HepG2 (cell line): ENCODE data around the gene NODAL. TPM values are rescaled to one million over a fixed set of nuclear protein-coding genes. Genes with fewer than 3 reads are reported as not detected.

ENCODE experiments used
- ARNT ChIP-seq: fragments of 450-650 bp; IDR thresholded peaks from 2 replicates; pipeline ENCODE4 v1.6.1; 2017
- ATF5 ChIP-seq: sonication (generic); formaldehyde crosslinking; IDR thresholded peaks from 2 replicates; pipeline ENCODE4 v1.4.0; 2020; ENCODE audit warnings: mild to moderate bottlenecking, low read depth, missing genetic modification reagents
- HIC2 ChIP-seq: sonication (generic); formaldehyde crosslinking; IDR thresholded peaks from 2 replicates; pipeline ENCODE4 v1.9.0; 2022; ENCODE audit warnings: low read depth, missing genetic modification reagents
- HNRNPH1 ChIP-seq: fragments of 200-400 bp; formaldehyde crosslinking; optimal IDR thresholded peaks from 2 replicates; pipeline ENCODE3; 2017; ENCODE audit warnings: mild to moderate bottlenecking, low read depth, low read length
- NR2F2 ChIP-seq: IDR thresholded peaks from 2 replicates; pipeline ENCODE4 v1.6.1; 2012; ENCODE audit warnings: low read depth, inconsistent platforms, borderline replicate concordance
- SIN3B ChIP-seq: fragments of 150-350 bp; IDR thresholded peaks from 2 replicates; pipeline ENCODE4 v1.6.1; 2014; ENCODE audit warnings: low read length
- SMAD3 ChIP-seq: sonication (generic); formaldehyde crosslinking; IDR thresholded peaks from 2 replicates; pipeline ENCODE4 v1.4.0; 2020; ENCODE audit warnings: missing genetic modification reagents
- TCF12 ChIP-seq, 2 experiments: fragments of 450-650 bp in 1 of 2; sonication (generic) in 1 of 2; formaldehyde crosslinking in 1 of 2; IDR thresholded peaks; 2 replicates each; pipeline versions ENCODE4 v1.6.1 to v1.8.0; 2017 to 2022; ENCODE audit warnings: antibody characterized with exemption in 1 of 2, mild to moderate bottlenecking in 1 of 2, missing genetic modification reagents in 1 of 2, moderate library complexity in 1 of 2
- TGIF2 ChIP-seq: IDR thresholded peaks from 2 replicates; pipeline ENCODE4 v1.6.1; 2016; ENCODE audit warnings: control low read depth, missing compliant biosample characterization
- THAP7 ChIP-seq: sonication (generic); formaldehyde crosslinking; IDR thresholded peaks from 2 replicates; pipeline ENCODE4 v1.8.1; 2023; ENCODE audit warnings: mild to moderate bottlenecking, missing genetic modification reagents
- ZFP62 ChIP-seq: sonication (generic); formaldehyde crosslinking; IDR thresholded peaks from 2 replicates; pipeline ENCODE4 v1.4.0; 2020; ENCODE audit warnings: missing genetic modification reagents
- ZKSCAN1 ChIP-seq: fragments of 150-350 bp; IDR thresholded peaks from 2 replicates; pipeline ENCODE4 v1.6.1; 2014; ENCODE audit warnings: low read length
- ZNF136 ChIP-seq: sonication (generic); formaldehyde crosslinking; IDR thresholded peaks from 2 replicates; pipeline ENCODE4 v1.8.1; 2022; ENCODE audit warnings: low read depth, mild to moderate bottlenecking, moderate library complexity, missing genetic modification reagents
- ZNF17 ChIP-seq: sonication (generic); formaldehyde crosslinking; IDR thresholded peaks from 2 replicates; pipeline ENCODE4 v1.5.0; 2020; ENCODE audit warnings: mild to moderate bottlenecking, missing genetic modification reagents
- ZNF263 ChIP-seq: sonication (generic); formaldehyde crosslinking; IDR thresholded peaks from 2 replicates; pipeline ENCODE4 v1.4.0; 2020; ENCODE audit warnings: missing genetic modification reagents
- ZNF362 ChIP-seq: sonication (generic); formaldehyde crosslinking; IDR thresholded peaks from 2 replicates; pipeline ENCODE4 v1.4.0; 2020; ENCODE audit warnings: missing genetic modification reagents, mild to moderate bottlenecking, borderline replicate concordance
- ZNF460 ChIP-seq: sonication (generic); formaldehyde crosslinking; IDR thresholded peaks from 2 replicates; pipeline ENCODE4 v1.5.1; 2020; ENCODE audit warnings: missing genetic modification reagents, mild to moderate bottlenecking, borderline replicate concordance
- ZNF557 ChIP-seq: sonication (generic); formaldehyde crosslinking; IDR thresholded peaks from 2 replicates; pipeline ENCODE4 v1.4.0; 2020; ENCODE audit warnings: missing genetic modification reagents
- ZNF614 ChIP-seq: IDR thresholded peaks from 2 replicates; pipeline ENCODE4 v1.6.1; 2018; ENCODE audit warnings: missing biosample characterization, missing genetic modification reagents, inconsistent platforms, borderline replicate concordance
- ZNF672 ChIP-seq: sonication (generic); formaldehyde crosslinking; IDR thresholded peaks from 2 replicates; pipeline ENCODE4 v1.8.1; 2022; ENCODE audit warnings: missing genetic modification reagents
- ZNF687 ChIP-seq: sonication (generic); formaldehyde crosslinking; IDR thresholded peaks from 2 replicates; pipeline ENCODE4 v1.5.1; 2020; ENCODE audit warnings: mild to moderate bottlenecking, missing genetic modification reagents, moderate library complexity
- ZNF724P ChIP-seq: sonication (generic); formaldehyde crosslinking; IDR thresholded peaks from 2 replicates; pipeline ENCODE4 v1.8.0; 2022; ENCODE audit warnings: missing genetic modification reagents, borderline replicate concordance
- polyA plus RNA-seq, 8 experiments: library from polyadenylated mRNA; depleted of rRNA in 3 of 8; stranded (reverse) in 7 of 8; unstranded in 1 of 8; fragments of >200 nt; fragmentation: Illumina TruSeq in 4 of 8; extraction: Trizol in 4 of 8; gene quantifications; 2 replicates each; pipeline versions ENCODE4 v1.2.1 to v1.2.3, GENCODE V29; 2011 to 2016; ENCODE audit warnings: low read depth in 4 of 8, missing spikeins in 1 of 8, mixed read lengths in 1 of 8; ENCODE audit not compliant: insufficient read depth in 1 of 8
- total RNA-seq, 5 experiments: library from RNA; depleted of rRNA; stranded (reverse); fragments of >200 nt; fragmentation: Illumina TruSeq; extraction: Trizol; gene quantifications; 2 replicates each; pipeline ENCODE4 v1.2.3, GENCODE V29; 2016; ENCODE audit warnings: low read depth in 1 of 5

The NODAL gene
- total and polyA plus RNA-seq, 2 of the 13 experiments (the other 11 are each of a cell fraction or from before 2014, with no cell fraction given), result not detected

- no peak for TF ChIP-seq ZNF362 (CRISPR knock-in tag)
- TF ChIP-seq ZNF263 (CRISPR knock-in tag), result no peak
- TF ChIP-seq ZNF687 (CRISPR knock-in tag), result peak; percentile 96
- TF ChIP-seq ZNF17 (CRISPR knock-in tag), result no peak
- no peak for TF ChIP-seq HNRNPH1
- TF ChIP-seq NR2F2, result no peak
- TF ChIP-seq SMAD3 (CRISPR knock-in tag), result no peak
- TF ChIP-seq ZNF460 (CRISPR knock-in tag), result no peak
- no peak for TF ChIP-seq ZNF136 (CRISPR knock-in tag)
- TF ChIP-seq ZFP62 (CRISPR knock-in tag), result no peak
- no peak for TF ChIP-seq TCF12 (IDR thresholded peaks at IDR 0.05)
- peak; percentile 70; the same call in 1 of the 2 replicates for TF ChIP-seq TCF12 (CRISPR knock-in tag; IDR thresholded peaks at IDR 0.05)
- no peak for TF ChIP-seq ZNF672 (CRISPR knock-in tag)
- no peak for TF ChIP-seq HIC2 (CRISPR knock-in tag)
- no peak for TF ChIP-seq TGIF2 (CRISPR knock-in tag)
- TF ChIP-seq ZKSCAN1, result no peak
- no peak for TF ChIP-seq ATF5
- TF ChIP-seq ARNT, result no peak
- 0 out of 2 replicates have a peak, but pooled peaks have one; percentile 33 for TF ChIP-seq ZNF724P
- peak; percentile 52; the same call in 1 of the 2 replicates for TF ChIP-seq THAP7 (CRISPR knock-in tag)
- peak; percentile 78; the same call in 1 of the 2 replicates for TF ChIP-seq ZNF614 (CRISPR knock-in tag)
- no peak for TF ChIP-seq SIN3B
- 0 out of 2 replicates have a peak, but pooled peaks have one; percentile 25 for TF ChIP-seq ZNF557 (CRISPR knock-in tag)
Observed at GRCh38 chr10:70404036-70404786, 37.3 kb downstream of the NODAL start, which contains the start of gene EIF4EBP2 (continued).
